Iris pigment epithelial cell (primary cell): ENCODE results near the gene TMEM263.
"Not testable (repeated sequence)": the region's sequence is repeated elsewhere in the genome, so short reads cannot be mapped to it uniquely, and the experiment has no call there.

Experiments used
- DNase-seq: peaks from one replicate; pipeline ENCODE4 v3.0.0-alpha.2; 2011; ENCODE audit warnings: low read depth

The TMEM263 gene

DNA sequence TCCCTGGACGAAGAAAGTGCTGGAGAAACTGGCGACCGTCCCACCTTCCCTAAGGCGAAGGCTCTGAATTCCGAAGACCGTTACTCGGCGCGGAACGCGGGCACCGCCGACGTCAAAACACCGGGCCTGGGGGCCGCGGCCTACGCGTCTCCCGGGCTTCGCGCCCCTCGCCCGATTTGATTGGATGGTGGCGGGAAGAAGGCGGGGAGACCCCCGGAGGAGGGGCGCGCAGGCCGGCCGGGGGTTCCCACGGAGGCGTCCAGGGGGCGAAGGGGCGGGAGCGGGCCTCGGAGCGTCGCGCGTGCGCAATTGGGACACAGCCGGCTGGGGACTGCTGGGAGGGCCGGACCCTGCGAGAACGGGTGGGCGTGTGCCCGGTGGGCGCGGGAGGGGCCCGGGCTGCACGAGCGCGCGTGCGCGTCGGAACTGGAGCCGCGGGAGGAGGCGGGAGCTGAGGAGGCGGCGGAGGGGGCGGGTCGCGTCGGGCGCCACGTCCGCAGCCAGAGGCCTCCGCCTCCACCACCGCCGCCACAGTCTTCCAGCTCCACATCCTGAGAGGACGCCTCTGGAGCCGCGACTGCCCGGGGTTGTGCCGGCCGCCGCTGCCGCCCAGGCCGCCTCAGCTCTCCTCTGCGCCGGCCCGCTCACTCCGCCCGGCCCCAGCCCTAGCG is at the start of gene TMEM263:
TSS of gene TMEM263 (plus strand) at position 531 of the 671 bp plus-strand sequence. CDS start 11,210 bp downstream, outside the sequence.
- DNase-seq = peak; percentile 95

DNA sequence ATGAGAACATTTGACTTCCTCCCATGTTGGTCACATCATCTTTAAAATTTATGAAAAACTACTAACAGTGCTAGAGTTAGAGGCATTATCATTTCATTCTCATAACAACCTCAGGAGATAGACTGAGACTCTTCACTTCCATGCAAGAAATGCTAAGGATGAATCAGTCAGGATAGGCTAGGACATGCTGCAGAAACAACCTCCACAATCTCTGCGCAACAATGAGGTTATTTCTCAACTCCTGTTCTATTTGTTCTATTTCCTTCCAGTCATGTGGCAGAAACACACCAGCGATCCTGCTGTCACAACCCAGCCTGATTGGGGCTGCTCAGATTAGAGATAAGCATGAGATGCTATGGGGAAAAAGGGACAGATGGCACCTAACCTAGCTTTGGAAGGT is 49.0 kb upstream of the TMEM263 start:
- no peak for DNase-seq

- no peak for DNase-seq
These were observed 48.3 kb upstream of the TMEM263 start for GRCh38 chr12:106907411-106907810.

DNA sequence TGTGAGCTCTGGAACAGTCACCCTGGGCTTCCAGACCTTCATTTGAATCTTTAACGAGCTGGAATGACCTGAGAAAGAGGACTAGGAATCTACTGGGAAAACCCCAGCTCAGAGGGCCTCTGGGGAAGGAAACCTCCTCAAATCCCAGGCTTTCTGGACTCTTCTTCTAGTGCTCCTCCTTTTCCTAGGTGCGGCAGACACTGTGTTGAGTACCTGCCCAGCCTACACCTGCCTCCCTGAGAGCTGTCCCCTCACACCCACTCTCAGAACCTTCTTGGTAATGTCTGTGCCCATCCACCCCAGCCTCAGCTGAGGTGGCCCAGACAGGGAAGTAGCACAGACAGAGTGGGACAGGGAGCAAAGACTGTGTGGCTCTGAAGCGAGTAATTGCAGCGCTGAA is 47.9 kb upstream of the TMEM263 start:
- DNase-seq = no peak

DNA sequence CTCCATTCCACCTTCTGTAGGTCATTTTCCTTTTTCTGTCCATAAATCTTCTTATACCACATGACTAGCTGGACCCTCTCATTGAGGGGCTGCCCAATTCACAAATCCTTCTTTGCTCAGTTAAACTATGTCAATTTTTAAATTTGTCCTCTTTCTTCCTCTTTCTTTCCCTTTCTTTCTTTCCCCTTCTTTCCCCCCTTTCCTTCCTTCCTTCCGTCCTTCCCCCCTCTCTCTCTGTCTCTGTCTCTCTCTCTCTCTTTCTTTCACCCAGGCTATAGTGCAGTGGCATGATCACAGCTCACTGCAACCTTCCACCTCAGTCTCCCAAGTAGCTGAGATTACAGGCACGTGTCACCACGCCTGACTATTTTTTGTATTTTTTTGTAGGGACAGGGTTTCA is 47.1 kb upstream of the TMEM263 start:
- no peak for DNase-seq

DNA sequence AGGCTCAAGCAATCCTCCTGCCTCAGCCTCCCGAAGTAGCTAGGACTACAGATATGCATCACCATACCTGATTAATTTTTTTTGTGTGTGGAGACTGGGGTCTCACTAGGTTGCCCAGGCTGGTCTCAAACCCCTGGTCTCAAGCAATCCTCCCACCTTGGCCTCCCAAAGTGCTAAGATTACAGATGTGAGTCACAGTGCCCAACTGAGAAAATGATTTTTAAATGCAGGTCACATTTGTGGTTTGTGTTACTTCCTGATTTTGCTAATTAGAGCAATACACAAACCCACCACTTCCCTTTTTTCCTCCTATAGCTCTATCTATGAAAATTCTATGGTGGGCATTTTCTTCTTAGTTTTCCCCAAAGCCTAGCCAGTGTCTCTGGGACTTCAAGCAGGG is 45.5 kb upstream of the TMEM263 start:
- DNase-seq = no peak

GRCh38 chr12:106911581-106911980 is 44.1 kb upstream of the TMEM263 start:
- no peak for DNase-seq

DNA sequence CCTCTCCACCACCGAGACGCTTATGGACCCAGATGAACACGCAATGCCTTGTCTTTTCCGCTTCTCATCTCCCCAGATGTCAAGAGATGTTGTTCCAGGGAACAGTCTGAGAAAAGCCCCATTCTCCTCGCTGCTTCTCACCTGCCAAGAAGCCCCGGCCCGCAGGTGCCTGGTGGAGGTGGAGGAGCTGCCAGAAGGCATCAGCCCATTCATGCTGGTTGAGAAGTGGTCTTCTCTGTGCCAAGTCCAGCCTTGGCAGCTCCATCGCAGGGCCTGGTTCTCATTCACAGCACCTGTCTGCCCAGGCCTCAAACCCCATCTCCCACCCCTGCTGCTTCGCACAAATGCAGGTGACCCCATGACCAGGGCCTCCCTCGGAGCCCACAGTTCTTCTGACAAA is 42.3 kb upstream of the TMEM263 start:
- DNase-seq = no peak

DNA sequence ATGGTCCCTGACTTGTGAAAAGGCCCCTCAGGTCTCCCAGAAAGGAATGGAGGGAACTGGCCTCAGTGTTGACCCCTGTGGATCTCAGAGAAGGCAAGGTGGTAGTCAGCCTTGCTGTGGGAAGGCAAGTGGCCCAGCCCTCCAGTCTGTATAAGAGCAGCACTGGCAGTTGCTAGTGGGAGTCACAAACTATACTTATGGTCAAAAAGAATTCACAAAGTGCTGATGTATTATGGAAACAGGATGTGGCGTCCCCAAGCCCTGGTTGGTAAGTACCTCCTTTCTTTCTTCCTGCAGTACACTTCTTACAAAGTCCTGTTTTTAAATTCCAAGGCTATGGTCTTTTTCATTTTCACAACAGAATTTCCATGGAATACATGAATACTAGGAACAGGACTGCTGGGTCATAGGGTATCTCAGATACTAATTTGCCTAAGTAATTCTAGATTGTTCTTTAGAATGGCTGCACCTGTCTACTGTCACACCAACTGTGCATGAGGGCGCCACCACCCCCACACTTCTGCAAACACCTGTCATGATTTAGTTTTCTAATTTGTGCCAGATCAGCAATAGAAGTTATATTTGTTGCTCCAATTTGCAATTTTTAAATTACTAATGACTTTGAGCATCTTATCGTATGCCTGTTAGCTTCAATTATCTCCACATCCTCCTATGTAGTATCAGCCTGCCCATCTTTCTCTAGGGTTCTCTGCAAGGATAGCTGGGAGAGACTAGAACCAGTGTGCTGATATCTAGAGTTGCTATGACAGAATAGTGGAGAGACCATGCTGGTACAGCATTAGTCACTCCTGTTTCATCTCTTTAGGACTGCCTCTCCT is 40.7 kb upstream of the TMEM263 start:
- DNase-seq = no peak

GRCh38 chr12:106915635-106916026 is 40.1 kb upstream of the TMEM263 start:
- no peak for DNase-seq

GRCh38 chr12:106917503-106917902 is 38.2 kb upstream of the TMEM263 start:
- no peak for DNase-seq

- DNase-seq = peak; percentile 28
These were observed 37.0 kb upstream of the TMEM263 start for GRCh38 chr12:106918746-106919145.

- peak; percentile 57 for DNase-seq
These were observed 35.7 kb upstream of the TMEM263 start for GRCh38 chr12:106919910-106920544.

GRCh38 chr12:106921976-106922375 is 33.7 kb upstream of the TMEM263 start:
- not testable (repeated sequence) for DNase-seq

DNA sequence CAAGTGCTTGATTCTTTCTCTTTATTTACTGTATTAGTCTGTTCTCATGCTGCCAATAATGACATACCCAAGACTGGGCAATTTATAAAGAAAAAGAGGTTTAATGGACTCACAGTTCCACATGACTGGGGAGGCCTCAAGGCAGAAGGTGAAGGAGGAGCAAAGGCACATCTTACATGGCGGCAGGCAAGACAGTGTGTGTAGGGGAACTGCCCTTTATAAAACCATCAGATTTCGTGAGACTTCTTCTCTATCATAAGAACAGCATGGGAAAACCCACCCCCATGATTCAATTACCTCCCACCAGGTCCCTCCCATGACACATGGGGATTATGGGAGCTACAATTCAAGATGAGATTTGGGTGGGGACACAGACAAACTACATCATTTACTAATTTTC is 32.1 kb upstream of the TMEM263 start:
- not testable (repeated sequence) for DNase-seq

DNA sequence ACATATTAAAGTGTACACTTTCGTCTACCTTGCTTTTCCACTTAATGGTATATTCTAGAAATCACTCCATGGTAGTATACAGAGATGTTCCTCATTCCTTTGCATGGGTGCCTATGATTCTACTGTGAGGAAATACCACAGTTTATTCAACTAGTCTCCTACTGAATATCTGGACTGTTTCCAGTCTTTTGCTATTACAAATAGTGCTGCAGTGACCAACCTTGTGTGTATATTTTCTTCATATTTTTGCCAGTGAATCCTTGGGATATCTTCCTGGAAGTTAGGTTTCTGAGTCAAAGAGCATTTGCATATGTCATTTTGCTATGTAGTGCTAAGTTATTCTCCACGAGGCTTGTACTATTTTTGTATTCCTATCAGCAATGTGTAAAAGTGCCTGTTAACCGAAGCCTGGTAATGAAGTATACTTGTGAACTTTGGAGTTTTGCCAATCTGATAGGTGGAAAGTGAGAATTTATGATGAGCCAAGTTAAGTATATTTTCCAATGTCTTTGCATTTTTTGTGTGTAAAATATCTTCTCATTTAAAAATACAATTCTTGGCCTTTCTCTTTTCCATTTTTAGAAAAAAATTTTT is 31.3 kb upstream of the TMEM263 start:
- DNase-seq = peak; percentile 39

GRCh38 chr12:106926657-106927056 is 29.1 kb upstream of the TMEM263 start:
- no peak for DNase-seq

GRCh38 chr12:106934277-106934676 is 21.4 kb upstream of the TMEM263 start:
- DNase-seq = no peak

GRCh38 chr12:106941481-106942156 is 14.1 kb upstream of the TMEM263 start:
- no peak for DNase-seq

- no peak for DNase-seq
These were observed 12.9 kb upstream of the TMEM263 start for GRCh38 chr12:106942775-106943174.

DNA sequence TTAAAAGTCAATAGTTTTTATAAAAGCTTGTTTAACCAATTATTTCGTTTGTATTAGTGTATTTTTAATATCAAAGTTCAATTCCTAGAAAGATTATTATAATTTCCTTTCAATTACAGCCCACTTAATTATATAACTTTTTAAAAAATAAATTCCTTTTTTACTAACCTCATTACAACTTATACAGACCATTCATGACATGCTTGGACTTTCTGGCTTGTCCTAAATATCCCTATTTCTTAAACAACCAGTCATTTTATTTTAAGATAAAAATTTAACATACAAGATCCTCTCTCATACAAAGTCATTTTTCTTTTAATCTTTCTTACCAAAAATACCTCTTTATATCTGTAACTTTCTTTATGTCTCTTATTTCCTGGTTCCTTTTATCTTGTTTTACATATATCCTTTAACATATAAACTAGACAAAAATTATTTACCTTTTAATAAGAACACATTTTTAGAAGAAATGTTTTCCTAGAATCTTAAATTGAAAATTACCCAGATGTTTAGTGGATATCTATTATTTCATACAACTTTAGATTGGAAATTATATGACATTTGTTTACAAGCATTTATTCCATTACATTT is 10.4 kb upstream of the TMEM263 start:
- no peak for DNase-seq

GRCh38 chr12:106947461-106947860 is 8.2 kb upstream of the TMEM263 start:
- no peak for DNase-seq
